Cardiac fibroblast (primary cell): ENCODE results near the gene CTDSPL.
A peak's percentile ranks its signal among the peaks of the same experiment; 100 is the strongest.

Source experiments
- DNase-seq, 2 donors: peaks; one replicate each; pipeline versions ENCODE4 v3.0.0 to v3.0.0-alpha.2; 2010; ENCODE audit warnings: low read depth in 2 of 2
- H3K4me3 ChIP-seq, 2 donors: replicated peaks in 1 of 2; 1 replicate in 1 of 2; 2 replicates in 1 of 2; pipeline ENCODE4 v1.5.1; 2011; ENCODE audit warnings: low read depth in 2 of 2, low read length in 2 of 2, mild to moderate bottlenecking in 2 of 2, moderate library complexity in 1 of 2
- CTCF ChIP-seq: IDR thresholded peaks from one replicate; pipeline ENCODE4 v1.5.1; 2011; ENCODE audit warnings: low read depth, mild to moderate bottlenecking, low read length, inconsistent platforms

CTDSPL gene

GRCh38 chr3:37952564-37952963 lies 90.9 kb downstream of the CTDSPL start:
- no peak overlapping the region for H3K4me3 ChIP-seq
- DNase-seq = peak in 1 of 2 donors; percentile 54
- no peak for TF ChIP-seq CTCF

DNA sequence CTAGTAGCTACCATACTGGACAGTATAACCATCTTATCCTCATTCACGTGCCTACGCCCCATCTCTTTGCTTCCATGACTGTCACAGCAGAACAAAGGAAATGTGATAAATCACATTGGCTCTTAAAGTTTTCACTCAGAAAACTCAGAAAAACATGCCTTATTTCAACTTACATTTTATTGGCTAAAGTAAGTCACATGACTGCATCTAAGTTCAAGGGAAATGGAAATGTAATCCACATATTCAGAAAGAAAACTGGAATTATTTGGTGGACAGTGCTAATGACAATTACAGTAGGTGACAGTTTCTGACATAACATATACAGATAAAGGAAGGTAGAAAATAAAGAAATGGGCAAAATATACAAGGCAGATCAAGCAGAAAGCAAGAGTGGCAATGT lies 91.5 kb downstream of the CTDSPL start:
- no peak for TF ChIP-seq CTCF
- no peak overlapping the region for H3K4me3 ChIP-seq

DNA sequence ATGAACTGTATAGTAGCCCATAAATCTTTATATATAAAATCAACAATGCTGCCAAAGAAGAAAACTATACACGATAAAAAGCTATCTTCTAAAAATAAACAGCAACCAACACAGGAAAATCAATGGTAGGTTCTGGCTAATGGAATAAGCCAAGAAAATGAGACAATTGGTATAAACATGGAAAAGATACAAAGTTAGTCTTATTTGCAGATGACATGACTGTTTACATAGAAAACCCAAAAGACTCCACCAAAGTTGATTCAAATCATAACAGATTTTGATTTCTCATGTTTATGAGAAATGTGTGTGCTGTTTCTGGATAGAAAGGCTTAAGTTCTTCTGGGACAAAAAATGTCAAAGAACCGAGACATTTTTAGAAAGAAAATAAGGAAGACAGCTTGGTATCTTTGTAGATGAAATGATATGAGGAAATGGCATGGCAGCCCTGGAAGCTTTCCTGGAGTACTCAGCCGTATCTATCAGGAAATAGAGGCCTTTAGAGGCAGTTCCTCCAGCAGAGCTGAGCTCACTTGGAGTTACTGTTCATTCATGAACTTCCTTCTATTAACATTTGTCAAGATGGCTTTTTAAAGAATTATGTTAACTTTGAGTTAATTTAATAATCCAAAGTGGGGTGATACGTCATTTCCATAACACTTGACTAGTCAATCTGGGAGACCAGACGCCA lies 92.2 kb downstream of the CTDSPL start:
- no peak for DNase-seq
- H3K4me3 ChIP-seq = no peak overlapping the region
- no peak for TF ChIP-seq CTCF

More for the DNA sequence above, 91.5 kb downstream of the CTDSPL start:
- DNase-seq = no peak

- no peak for DNase-seq
These were observed 93.2 kb downstream of the CTDSPL start for GRCh38 chr3:37954881-37955280.

GRCh38 chr3:37955918-37956707 lies 94.4 kb downstream of the CTDSPL start:
- TF ChIP-seq CTCF = no peak
- H3K4me3 ChIP-seq = no peak overlapping the region
- no peak for DNase-seq

More at GRCh38 chr3:37954881-37955280, 93.2 kb downstream of the CTDSPL start:
- TF ChIP-seq CTCF = no peak
- no peak overlapping the region for H3K4me3 ChIP-seq

GRCh38 chr3:37956723-37957538 lies 95.3 kb downstream of the CTDSPL start:
- no peak for DNase-seq
- no peak overlapping the region for H3K4me3 ChIP-seq
- no peak for TF ChIP-seq CTCF
